HG03571 (cell line): ENCODE measurements around the gene PCAT6.

ENCODE experiments used
- ATAC-seq: cut with Tn5 transposase; IDR thresholded peaks from one replicate; pipeline ENCODE4 v1.9.1; 2021; ENCODE audit not compliant: unreplicated experiment

The PCAT6 gene

GRCh38 chr1:202844259-202844658 is 33.5 kb downstream of the PCAT6 start:
- no peak for ATAC-seq

DNA sequence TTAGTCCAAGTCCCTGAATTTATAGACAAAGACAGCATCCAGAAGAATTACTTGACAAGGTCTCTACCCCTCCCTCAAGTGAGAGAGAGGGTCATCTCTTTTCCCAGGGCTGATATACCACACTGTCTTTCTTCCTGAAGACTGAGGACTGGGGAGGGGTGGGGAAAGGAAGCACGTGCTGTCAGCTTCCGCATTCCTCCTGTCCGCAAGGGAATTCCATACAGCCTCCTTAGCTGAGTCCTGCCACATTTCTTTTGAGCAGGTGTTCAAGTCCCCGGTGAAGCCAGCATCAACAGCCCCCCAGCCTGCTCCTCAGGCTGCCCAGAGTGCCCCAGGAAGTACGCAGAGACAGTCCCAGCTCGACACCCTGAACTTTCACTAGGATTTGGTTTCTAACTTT is 34.2 kb downstream of the PCAT6 start:
- ATAC-seq: no peak

- ATAC-seq: no peak
These were observed 37.4 kb downstream of the PCAT6 start for GRCh38 chr1:202848191-202848542.

DNA sequence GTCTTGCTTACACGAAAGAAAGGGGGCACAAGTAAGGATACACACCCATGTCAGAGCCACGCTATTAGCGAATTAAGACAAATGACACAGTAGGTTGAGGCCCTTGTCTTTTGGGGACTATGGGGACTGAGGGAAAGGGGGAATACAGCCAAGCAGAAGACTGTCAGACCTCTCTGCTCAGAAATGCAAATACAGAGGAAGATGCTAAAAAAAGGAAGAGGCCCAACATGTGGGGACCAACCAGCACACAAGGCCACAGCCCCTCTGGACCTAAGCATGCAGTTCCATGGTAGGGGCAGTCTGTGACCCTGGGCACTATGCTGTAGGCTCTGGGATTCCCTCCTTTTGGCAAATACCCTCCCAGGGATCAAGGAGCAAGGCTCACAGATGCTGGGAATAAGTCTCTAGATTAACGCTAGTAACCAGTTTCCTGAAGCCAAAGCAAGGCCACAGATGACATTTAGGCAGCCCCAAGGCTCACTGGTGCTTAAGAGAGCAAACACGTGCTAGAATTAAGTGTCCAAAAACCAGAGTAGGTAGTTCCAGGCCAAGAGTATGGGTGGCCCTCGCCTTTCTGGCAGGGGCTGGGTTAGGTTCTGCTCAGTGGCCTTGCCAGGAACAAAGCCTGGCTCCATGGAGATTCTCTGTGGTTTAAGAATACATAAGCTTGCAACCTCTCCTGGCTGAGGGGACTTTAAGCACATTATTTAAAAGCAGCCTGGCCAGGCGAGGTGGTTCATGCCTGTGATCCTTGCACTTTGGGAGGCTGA is 40.0 kb downstream of the PCAT6 start:
- ATAC-seq: no peak

GRCh38 chr1:202852163-202852904 is 41.6 kb downstream of the PCAT6 start:
- ATAC-seq: no peak

GRCh38 chr1:202854787-202855186 is 44.0 kb downstream of the PCAT6 start:
- ATAC-seq: no peak

- ATAC-seq: no peak
These were observed 45.3 kb downstream of the PCAT6 start for GRCh38 chr1:202856014-202856413.

GRCh38 chr1:202857136-202857610 is 46.4 kb downstream of the PCAT6 start:
- no peak for ATAC-seq

DNA sequence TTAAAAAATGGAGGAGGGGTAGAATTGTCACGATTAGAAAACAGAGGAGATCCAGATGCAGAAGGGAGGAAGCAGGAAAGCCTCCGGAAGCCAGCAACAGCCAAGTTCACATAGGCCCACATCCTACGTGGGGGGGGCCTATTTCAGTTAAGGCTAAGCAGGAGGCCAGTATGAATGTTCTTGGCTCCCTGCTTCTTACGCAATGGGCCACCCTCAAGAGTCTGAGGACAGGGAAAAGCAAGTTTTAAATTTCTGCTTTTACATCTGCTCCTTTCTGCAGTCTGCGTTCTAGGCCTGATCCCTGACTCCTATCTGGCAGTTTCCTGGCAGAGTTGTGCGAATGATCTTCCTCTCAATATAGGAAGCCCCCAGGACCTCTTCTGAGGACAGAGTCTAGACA is 47.6 kb downstream of the PCAT6 start:
- ATAC-seq: no peak

- no peak for ATAC-seq
These were observed 48.1 kb downstream of the PCAT6 start for GRCh38 chr1:202858789-202859414.

GRCh38 chr1:202860744-202861419 is 50.1 kb downstream of the PCAT6 start:
- no peak for ATAC-seq
